ENCODE results near the gene MOCS3. TPM values are rescaled to one million over a fixed set of nuclear protein-coding genes. Genes with fewer than 3 reads are reported as not detected.

The MOCS3 gene
- total and polyA plus RNA-seq, 2 of the 13 experiments (the other 11 are each of a cell fraction or from before 2014, with no cell fraction given) = 3.7 to 8.4 TPM

DNA sequence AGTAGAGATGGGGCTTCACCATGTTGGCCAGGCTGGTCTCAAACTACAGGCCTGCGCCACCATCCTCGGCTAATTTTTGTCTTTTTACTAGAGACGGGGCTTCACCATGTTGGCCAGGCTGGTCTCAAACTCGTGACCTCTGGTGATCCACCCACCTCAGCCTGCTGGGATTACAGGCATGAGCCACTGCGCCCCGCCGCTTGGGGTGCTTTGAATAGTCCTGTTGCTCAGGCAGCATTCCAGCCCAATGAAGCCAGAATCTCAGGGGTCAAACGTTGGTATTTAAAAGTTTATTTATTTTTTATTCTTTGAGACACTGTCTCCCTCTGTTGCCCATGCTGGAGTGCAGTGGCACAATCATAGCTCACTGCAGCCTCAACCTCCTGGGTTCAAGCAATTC lies 11.3 kb downstream of the MOCS3 start:
- no peak overlapping the region for H2AFZ ChIP-seq (ENCODE audit: low read length)
- TF ChIP-seq, protein P1, sequence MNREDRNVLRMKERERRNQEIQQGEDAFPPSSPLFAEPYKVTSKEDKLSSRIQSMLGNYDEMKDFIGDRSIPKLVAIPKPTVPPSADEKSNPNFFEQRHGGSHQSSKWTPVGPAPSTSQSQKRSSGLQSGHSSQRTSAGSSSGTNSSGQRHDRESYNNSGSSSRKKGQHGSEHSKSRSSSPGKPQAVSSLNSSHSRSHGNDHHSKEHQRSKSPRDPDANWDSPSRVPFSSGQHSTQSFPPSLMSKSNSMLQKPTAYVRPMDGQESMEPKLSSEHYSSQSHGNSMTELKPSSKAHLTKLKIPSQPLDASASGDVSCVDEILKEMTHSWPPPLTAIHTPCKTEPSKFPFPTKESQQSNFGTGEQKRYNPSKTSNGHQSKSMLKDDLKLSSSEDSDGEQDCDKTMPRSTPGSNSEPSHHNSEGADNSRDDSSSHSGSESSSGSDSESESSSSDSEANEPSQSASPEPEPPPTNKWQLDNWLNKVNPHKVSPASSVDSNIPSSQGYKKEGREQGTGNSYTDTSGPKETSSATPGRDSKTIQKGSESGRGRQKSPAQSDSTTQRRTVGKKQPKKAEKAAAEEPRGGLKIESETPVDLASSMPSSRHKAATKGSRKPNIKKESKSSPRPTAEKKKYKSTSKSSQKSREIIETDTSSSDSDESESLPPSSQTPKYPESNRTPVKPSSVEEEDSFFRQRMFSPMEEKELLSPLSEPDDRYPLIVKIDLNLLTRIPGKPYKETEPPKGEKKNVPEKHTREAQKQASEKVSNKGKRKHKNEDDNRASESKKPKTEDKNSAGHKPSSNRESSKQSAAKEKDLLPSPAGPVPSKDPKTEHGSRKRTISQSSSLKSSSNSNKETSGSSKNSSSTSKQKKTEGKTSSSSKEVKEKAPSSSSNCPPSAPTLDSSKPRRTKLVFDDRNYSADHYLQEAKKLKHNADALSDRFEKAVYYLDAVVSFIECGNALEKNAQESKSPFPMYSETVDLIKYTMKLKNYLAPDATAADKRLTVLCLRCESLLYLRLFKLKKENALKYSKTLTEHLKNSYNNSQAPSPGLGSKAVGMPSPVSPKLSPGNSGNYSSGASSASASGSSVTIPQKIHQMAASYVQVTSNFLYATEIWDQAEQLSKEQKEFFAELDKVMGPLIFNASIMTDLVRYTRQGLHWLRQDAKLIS (CRISPR knock-in tag; IDR thresholded peaks at IDR 0.05) = no peak
- TF ChIP-seq KDM5B (CRISPR knock-in tag; IDR thresholded peaks at IDR 0.05; ENCODE audit: borderline replicate concordance) (no peak), TBX3 (IDR thresholded peaks at IDR 0.05; ENCODE audit: borderline replicate concordance) (no peak), ZMYM4 (CRISPR knock-in tag; IDR thresholded peaks at IDR 0.05) (no peak), ZNF672 (CRISPR knock-in tag; IDR thresholded peaks at IDR 0.05) (no peak), ZNF652 (CRISPR knock-in tag; IDR thresholded peaks at IDR 0.05; ENCODE audit: borderline replicate concordance, low read depth) (no peak), RFXAP (CRISPR knock-in tag; IDR thresholded peaks at IDR 0.05; ENCODE audit: borderline replicate concordance) (no peak)
- no peak overlapping the region for H3K4me3 ChIP-seq (replicated peaks in 1 of 3; ENCODE audit: insufficient read depth in 1 of 3, low read depth in 2 of 3, low read length in 3 of 3)
- H4K20me1 ChIP-seq (ENCODE audit: insufficient read depth, low read length) = no peaks in the 10 kb centered on the region
- H3K27me3 ChIP-seq (ENCODE audit: control insufficient read depth in 1 of 2, insufficient read depth in 2 of 2, low read length in 2 of 2) = peaks cover 7 to 50% of the 10 kb centered on the region in 2 experiments; a peak in 4 of 5 replicates
- H3K4me1 ChIP-seq (ENCODE audit: insufficient read depth, low read length) = no peaks in the 10 kb centered on the region
- in situ Hi-C loops (cut with HindIII; ENCODE audit: extremely low pct_ligation_motif_present, low pct_unique_long_range_greater_than_20kb) (no loop called here), intact Hi-C loops (cut with micrococcal nuclease; ENCODE audit: unreplicated experiment) (no loop called here)
- 44% methylated on average over 8 of the region's 8 CpGs for WGBS (ENCODE audit: low lambda C conversion rate)
- no peak overlapping the region for H3K4me2 ChIP-seq (ENCODE audit: low read depth, low read length)
- CTCF ChIA-PET (ENCODE audit: low intra/inter-chr PET ratio, low total read pairs) = no interaction called here
- H3K27ac ChIP-seq (ENCODE audit: extremely low read length, insufficient read depth, low read length) = no peak overlapping the region
- H3K79me2 ChIP-seq (ENCODE audit: insufficient read depth, low read length) = no peaks in the 10 kb centered on the region
- H3K36me3 ChIP-seq (replicated peaks in 1 of 2; ENCODE audit: control insufficient read depth in 1 of 2, insufficient read depth in 2 of 2, low read length in 2 of 2) = no peaks in the 10 kb centered on the region
- H3K9me3 ChIP-seq (ENCODE audit: low read length) = no peaks in the 10 kb centered on the region
- no peak overlapping the region for H3K9ac ChIP-seq (ENCODE audit: insufficient read depth, low read depth, low read length)
- no peak for FAIRE-seq
- no peak for DNase-seq (ENCODE audit: low spot score)
- ATAC-seq = no peak; the same call in 2 of the 3 replicates
- no TSS peak for BruUV-seq (replicated peaks)
- POLR2A ChIA-PET = interaction anchor here (3.2 kb wide), 1 partner anchor 12 kb away, joined by 16 read pairs; the partner anchor contains the start of genes DPM1 and MOCS3

Data from HepG2 (cell line).